ENCODE measurements around the gene ALK. TPM values are rescaled to one million over a fixed set of nuclear protein-coding genes. Genes with fewer than 3 reads are reported as not detected.

The ALK gene
- total RNA-seq, 1 experiment from 2014 or later = not detected

GRCh38 chr2:29528371-29528770, 393.0 kb downstream of the ALK start:
- Histone ChIP-seq H3T11ph (ENCODE audit: low read length) (no peak overlapping the region), H4K91ac (ENCODE audit: insufficient read length, low read depth, low read length) (no peak overlapping the region), H2AK5ac (ENCODE audit: insufficient read length, low read length) (no peak overlapping the region), H4K5ac (ENCODE audit: insufficient read length, low read depth, low read length) (no peak overlapping the region), H3K14ac (ENCODE audit: insufficient read depth, low read length) (no peak overlapping the region), H2BK5ac (ENCODE audit: insufficient read length, low read length) (no peak overlapping the region), H2BK20ac (ENCODE audit: low read depth, low read length, poor library complexity, severe bottlenecking) (no peak overlapping the region), H3K9me3 (ENCODE audit: control insufficient read depth, low read depth, low read length) (no peaks in the 10 kb centered on the region), H2BK12ac (ENCODE audit: insufficient read length, low read depth, low read length) (no peak overlapping the region), H3K18ac (ENCODE audit: insufficient read length, low read depth, low read length) (no peak overlapping the region), H3K4me2 (ENCODE audit: insufficient read depth, insufficient read length, low read length) (no peak overlapping the region), H3K27ac (ENCODE audit: insufficient read length, low read depth, low read length) (no peak overlapping the region), H3K4ac (ENCODE audit: low read depth, low read length) (no peak overlapping the region), H3K23me2 (ENCODE audit: insufficient read length, low read depth, low read length, poor library complexity, severe bottlenecking) (no peaks in the 10 kb centered on the region), H2BK120ac (ENCODE audit: low read depth, low read length, poor library complexity, severe bottlenecking) (no peak overlapping the region), H3K56ac (ENCODE audit: insufficient read length, low read depth, low read length) (no peak overlapping the region), H3K9ac (ENCODE audit: extremely low read depth, insufficient read length, low read length) (no peak overlapping the region), H2AFZ (ENCODE audit: low read length) (no peak overlapping the region), H3K4me1 (ENCODE audit: insufficient read depth, low read length) (no peaks in the 10 kb centered on the region), H3K23ac (ENCODE audit: insufficient read length, low read depth, low read length) (no peak overlapping the region), H4K20me1 (ENCODE audit: control insufficient read depth, insufficient read depth, insufficient read length) (no peaks in the 10 kb centered on the region), H4K8ac (replicated peaks; ENCODE audit: insufficient read length, low read depth, low read length) (no peak overlapping the region), H3K79me1 (ENCODE audit: insufficient read depth, low read depth, low read length, poor library complexity, severe bottlenecking) (no peaks in the 10 kb centered on the region), H3K27me3 (ENCODE audit: insufficient read depth, low read length) (no peaks in the 10 kb centered on the region), H2BK15ac (ENCODE audit: low read depth, low read length) (no peak overlapping the region), H3K79me2 (ENCODE audit: insufficient read depth, low read length) (no peaks in the 10 kb centered on the region)
- DNase-seq = no peak
- no peaks in the 10 kb centered on the region for H3K4me1 Mint-ChIP-seq
- WGBS (ENCODE audit: extremely low coverage, insufficient read length, low lambda C conversion rate) = no CpG with 5 or more reads among the region's 4 CpGs
- H3K27ac Mint-ChIP-seq = no peak overlapping the region
- no peak overlapping the region for H3K4me3 Mint-ChIP-seq
- no peak for TF ChIP-seq CTCF (conservative IDR thresholded peaks at IDR 0.05)
- H3K27me3 Mint-ChIP-seq (ENCODE audit: low read depth) = peaks cover 1% of the 10 kb centered on the region; the same call in 1 of the 2 replicates
- no peaks in the 10 kb centered on the region for H3K36me3 Mint-ChIP-seq (ENCODE audit: insufficient read depth in 1 of 3, low read depth in 3 of 3)
- no peaks in the 10 kb centered on the region; a peak in 1 of 5 replicates for H3K9me3 Mint-ChIP-seq
